ENCODE measurements around the gene DCLK2. TPM values are rescaled to one million over a fixed set of nuclear protein-coding genes. Genes with fewer than 3 reads are reported as not detected.
"Not testable (repeated sequence)": the region's sequence is repeated elsewhere in the genome, so short reads cannot be mapped to it uniquely, and the experiment has no call there.

The DCLK2 gene
- polyA plus RNA-seq, 1 of the 3 experiments (the other 2 are of a cell fraction), result 10.1 TPM

DNA sequence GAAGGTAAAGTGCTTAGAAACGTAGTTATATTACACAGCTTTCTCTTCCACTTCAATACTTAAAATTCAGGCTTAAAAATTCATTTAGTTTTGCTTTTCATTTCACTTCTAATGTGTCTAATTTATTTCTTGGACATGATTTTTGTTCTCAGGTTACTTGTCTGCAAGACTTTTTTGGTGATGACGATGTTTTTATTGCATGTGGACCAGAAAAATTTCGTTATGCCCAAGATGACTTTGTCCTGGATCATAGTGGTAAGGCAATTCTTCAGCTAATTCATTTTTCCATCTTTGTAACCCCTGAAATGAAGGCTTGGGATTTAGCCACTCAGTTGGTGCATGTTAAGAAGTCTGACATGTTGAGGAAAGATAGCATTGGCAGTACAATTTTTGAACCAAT lies 114.7 kb downstream of the DCLK2 start:
- DNase-seq, result no peak
- H3K4me2 ChIP-seq, result no peak overlapping the region
- TF ChIP-seq, protein P1, sequence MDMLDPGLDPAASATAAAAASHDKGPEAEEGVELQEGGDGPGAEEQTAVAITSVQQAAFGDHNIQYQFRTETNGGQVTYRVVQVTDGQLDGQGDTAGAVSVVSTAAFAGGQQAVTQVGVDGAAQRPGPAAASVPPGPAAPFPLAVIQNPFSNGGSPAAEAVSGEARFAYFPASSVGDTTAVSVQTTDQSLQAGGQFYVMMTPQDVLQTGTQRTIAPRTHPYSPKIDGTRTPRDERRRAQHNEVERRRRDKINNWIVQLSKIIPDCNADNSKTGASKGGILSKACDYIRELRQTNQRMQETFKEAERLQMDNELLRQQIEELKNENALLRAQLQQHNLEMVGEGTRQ (IDR thresholded peaks at IDR 0.05; ENCODE audit: borderline replicate concordance, low read depth, low read length), result no peak
- TF ChIP-seq EP300 (IDR thresholded peaks at IDR 0.05; ENCODE audit: borderline replicate concordance in 1 of 2, low read depth in 1 of 2, low read length in 1 of 2) (no peak), FOXM1 (IDR thresholded peaks at IDR 0.05; ENCODE audit: low read depth) (no peak), TEAD4 (IDR thresholded peaks at IDR 0.05; ENCODE audit: borderline replicate concordance, insufficient read depth) (no peak), MEF2A (IDR thresholded peaks at IDR 0.05; ENCODE audit: borderline replicate concordance, low read depth) (no peak), SIN3A (IDR thresholded peaks at IDR 0.05; ENCODE audit: borderline replicate concordance, low read depth, low read length) (no peak), NRF1 (IDR thresholded peaks at IDR 0.05; ENCODE audit: low read depth, low read length) (no peak), GATA2 (CRISPR knock-in tag; IDR thresholded peaks at IDR 0.05) (no peak), CHD2 (IDR thresholded peaks at IDR 0.05; ENCODE audit: low read length, partially characterized antibody) (no peak), RAD21 (IDR thresholded peaks at IDR 0.05; ENCODE audit: low read length) (no peak), POLR2AphosphoS5 (IDR thresholded peaks at IDR 0.05; ENCODE audit: low read depth, low read length) (no peak), TAF1 (IDR thresholded peaks at IDR 0.05; ENCODE audit: borderline replicate concordance, low read depth, low read length) (no peak), ELF1 (IDR thresholded peaks at IDR 0.05) (no peak), RCOR1 (IDR thresholded peaks at IDR 0.05; ENCODE audit: low read length) (no peak), RFX5 (IDR thresholded peaks at IDR 0.05; ENCODE audit: low read length) (no peak)
- TF ChIP-seq, protein P2, sequence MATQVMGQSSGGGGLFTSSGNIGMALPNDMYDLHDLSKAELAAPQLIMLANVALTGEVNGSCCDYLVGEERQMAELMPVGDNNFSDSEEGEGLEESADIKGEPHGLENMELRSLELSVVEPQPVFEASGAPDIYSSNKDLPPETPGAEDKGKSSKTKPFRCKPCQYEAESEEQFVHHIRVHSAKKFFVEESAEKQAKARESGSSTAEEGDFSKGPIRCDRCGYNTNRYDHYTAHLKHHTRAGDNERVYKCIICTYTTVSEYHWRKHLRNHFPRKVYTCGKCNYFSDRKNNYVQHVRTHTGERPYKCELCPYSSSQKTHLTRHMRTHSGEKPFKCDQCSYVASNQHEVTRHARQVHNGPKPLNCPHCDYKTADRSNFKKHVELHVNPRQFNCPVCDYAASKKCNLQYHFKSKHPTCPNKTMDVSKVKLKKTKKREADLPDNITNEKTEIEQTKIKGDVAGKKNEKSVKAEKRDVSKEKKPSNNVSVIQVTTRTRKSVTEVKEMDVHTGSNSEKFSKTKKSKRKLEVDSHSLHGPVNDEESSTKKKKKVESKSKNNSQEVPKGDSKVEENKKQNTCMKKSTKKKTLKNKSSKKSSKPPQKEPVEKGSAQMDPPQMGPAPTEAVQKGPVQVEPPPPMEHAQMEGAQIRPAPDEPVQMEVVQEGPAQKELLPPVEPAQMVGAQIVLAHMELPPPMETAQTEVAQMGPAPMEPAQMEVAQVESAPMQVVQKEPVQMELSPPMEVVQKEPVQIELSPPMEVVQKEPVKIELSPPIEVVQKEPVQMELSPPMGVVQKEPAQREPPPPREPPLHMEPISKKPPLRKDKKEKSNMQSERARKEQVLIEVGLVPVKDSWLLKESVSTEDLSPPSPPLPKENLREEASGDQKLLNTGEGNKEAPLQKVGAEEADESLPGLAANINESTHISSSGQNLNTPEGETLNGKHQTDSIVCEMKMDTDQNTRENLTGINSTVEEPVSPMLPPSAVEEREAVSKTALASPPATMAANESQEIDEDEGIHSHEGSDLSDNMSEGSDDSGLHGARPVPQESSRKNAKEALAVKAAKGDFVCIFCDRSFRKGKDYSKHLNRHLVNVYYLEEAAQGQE (IDR thresholded peaks at IDR 0.05; ENCODE audit: low read depth, low read length), result no peak
- TF ChIP-seq, protein P3, sequence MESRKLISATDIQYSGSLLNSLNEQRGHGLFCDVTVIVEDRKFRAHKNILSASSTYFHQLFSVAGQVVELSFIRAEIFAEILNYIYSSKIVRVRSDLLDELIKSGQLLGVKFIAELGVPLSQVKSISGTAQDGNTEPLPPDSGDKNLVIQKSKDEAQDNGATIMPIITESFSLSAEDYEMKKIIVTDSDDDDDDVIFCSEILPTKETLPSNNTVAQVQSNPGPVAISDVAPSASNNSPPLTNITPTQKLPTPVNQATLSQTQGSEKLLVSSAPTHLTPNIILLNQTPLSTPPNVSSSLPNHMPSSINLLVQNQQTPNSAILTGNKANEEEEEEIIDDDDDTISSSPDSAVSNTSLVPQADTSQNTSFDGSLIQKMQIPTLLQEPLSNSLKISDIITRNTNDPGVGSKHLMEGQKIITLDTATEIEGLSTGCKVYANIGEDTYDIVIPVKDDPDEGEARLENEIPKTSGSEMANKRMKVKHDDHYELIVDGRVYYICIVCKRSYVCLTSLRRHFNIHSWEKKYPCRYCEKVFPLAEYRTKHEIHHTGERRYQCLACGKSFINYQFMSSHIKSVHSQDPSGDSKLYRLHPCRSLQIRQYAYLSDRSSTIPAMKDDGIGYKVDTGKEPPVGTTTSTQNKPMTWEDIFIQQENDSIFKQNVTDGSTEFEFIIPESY (IDR thresholded peaks at IDR 0.05; ENCODE audit: borderline replicate concordance, low read depth), result no peak
- TF ChIP-seq, protein P4, sequence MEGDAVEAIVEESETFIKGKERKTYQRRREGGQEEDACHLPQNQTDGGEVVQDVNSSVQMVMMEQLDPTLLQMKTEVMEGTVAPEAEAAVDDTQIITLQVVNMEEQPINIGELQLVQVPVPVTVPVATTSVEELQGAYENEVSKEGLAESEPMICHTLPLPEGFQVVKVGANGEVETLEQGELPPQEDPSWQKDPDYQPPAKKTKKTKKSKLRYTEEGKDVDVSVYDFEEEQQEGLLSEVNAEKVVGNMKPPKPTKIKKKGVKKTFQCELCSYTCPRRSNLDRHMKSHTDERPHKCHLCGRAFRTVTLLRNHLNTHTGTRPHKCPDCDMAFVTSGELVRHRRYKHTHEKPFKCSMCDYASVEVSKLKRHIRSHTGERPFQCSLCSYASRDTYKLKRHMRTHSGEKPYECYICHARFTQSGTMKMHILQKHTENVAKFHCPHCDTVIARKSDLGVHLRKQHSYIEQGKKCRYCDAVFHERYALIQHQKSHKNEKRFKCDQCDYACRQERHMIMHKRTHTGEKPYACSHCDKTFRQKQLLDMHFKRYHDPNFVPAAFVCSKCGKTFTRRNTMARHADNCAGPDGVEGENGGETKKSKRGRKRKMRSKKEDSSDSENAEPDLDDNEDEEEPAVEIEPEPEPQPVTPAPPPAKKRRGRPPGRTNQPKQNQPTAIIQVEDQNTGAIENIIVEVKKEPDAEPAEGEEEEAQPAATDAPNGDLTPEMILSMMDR (IDR thresholded peaks at IDR 0.05), result no peak
- H2AFZ ChIP-seq (ENCODE audit: low read depth), result no peak overlapping the region
- H3K36me3 ChIP-seq (replicated peaks in 1 of 2; ENCODE audit: control insufficient read depth in 1 of 2, insufficient read depth in 2 of 2, low read length in 1 of 2), result peaks cover 2 to 22% of the 10 kb centered on the region in 2 experiments
- no peak overlapping the region for H3K4me3 ChIP-seq (ENCODE audit: low read depth in 2 of 2, low read length in 1 of 2)
- H3K79me2 ChIP-seq (ENCODE audit: insufficient read depth), result peaks cover 32% of the 10 kb centered on the region; the same call in 1 of the 2 replicates
- POLR2A ChIA-PET, result no interaction called here
- H3F3A ChIP-seq (replicated peaks; ENCODE audit: insufficient read depth), result peaks cover 6% of the 10 kb centered on the region
- peaks cover 4% of the 10 kb centered on the region; the same call in 1 of the 2 replicates for H3K9me2 ChIP-seq
- no peak overlapping the region for H3K9ac ChIP-seq
- WGBS (ENCODE audit: low lambda C conversion rate), result 94% methylated on average over 3 of the region's 3 CpGs
- no peaks in the 10 kb centered on the region for H3K27me3 ChIP-seq (ENCODE audit: insufficient read depth)
- H3K27ac ChIP-seq (ENCODE audit: low read depth in 2 of 2, low read length in 1 of 2), result no peak overlapping the region
- peaks cover 0 to 2% of the 10 kb centered on the region in 2 experiments; a peak in 2 of 4 replicates for H3K4me1 ChIP-seq (ENCODE audit: control insufficient read depth in 1 of 2, insufficient read depth in 2 of 2, low read depth in 1 of 2, low read length in 1 of 2)
- CTCF ChIA-PET, result interaction anchor here (1.3 kb wide), 1 partner anchor 16 kb away, joined by 4 read pairs; no protein-coding TSS in a partner anchor
- H4K20me1 ChIP-seq (ENCODE audit: insufficient read depth), result no peaks in the 10 kb centered on the region
- H3K9me3 ChIP-seq, result no peaks in the 10 kb centered on the region

DNA sequence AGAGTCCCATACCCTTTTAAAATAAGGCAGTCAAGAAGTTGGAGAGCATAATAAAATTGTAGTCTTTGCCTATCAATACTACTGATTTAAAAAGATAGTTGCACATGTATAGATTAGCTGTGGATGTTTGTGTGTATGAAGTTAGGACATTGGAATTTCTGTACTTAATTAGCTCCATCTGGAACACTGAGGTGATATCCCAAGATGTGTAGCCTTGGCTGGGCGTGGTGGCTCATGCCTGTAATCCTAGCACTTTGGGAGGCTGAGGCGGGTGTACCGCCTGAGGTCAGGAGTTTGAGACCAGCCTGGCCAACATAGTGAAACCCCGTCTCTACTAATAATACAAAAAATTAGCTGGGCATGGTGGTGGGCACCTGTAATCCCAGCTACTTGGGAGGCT lies 119.0 kb downstream of the DCLK2 start:
- H3K9me3 ChIP-seq; POLR2A ChIA-PET; H2AFZ ChIP-seq (ENCODE audit: low read depth); DNase-seq; H4K20me1 ChIP-seq (ENCODE audit: insufficient read depth); H3K9me2 ChIP-seq; H3K4me1 ChIP-seq (ENCODE audit: control insufficient read depth in 1 of 2, insufficient read depth in 2 of 2, low read depth in 1 of 2, low read length in 1 of 2); H3K4me2 ChIP-seq; H3K9ac ChIP-seq; H3K4me3 ChIP-seq (ENCODE audit: low read depth in 2 of 2, low read length in 1 of 2); H3K27me3 ChIP-seq (ENCODE audit: insufficient read depth); H3K27ac ChIP-seq (ENCODE audit: low read depth in 2 of 2, low read length in 1 of 2): not testable (repeated sequence)
- H3K36me3 ChIP-seq (replicated peaks in 1 of 2; ENCODE audit: control insufficient read depth in 1 of 2, insufficient read depth in 2 of 2, low read length in 1 of 2), result peaks cover 15 to 35% of the 10 kb centered on the region in 2 experiments
- CTCF ChIA-PET, result interaction anchor here (0.6 to 2.7 kb wide), 3 partner anchors 16 to 382 kb away, joined by 3 to 7 read pairs (median 3); no protein-coding TSS in a partner anchor
- peaks cover 12% of the 10 kb centered on the region for H3F3A ChIP-seq (replicated peaks; ENCODE audit: insufficient read depth)
- 98% methylated on average over 4 of the region's 4 CpGs for WGBS (ENCODE audit: low lambda C conversion rate)
- H3K79me2 ChIP-seq (ENCODE audit: insufficient read depth), result peaks cover 12% of the 10 kb centered on the region; the same call in 1 of the 2 replicates

Measured in SK-N-SH (cell line).